Measurements from ENCODE around the gene ADAMTS1. TPM values are rescaled to one million over a fixed set of nuclear protein-coding genes. Genes with fewer than 3 reads are reported as not detected.

ADAMTS1 gene
- total and polyA plus RNA-seq, 2 donors (not counting 3 experiments of a cell fraction or from before 2014, with no cell fraction given), result 15.4 to 16.3 TPM

Other genes with a start within 250 kb of the ADAMTS1 start
- not detected in 2 replicates for gene ADAMTS5, start 121.7 kb upstream of the ADAMTS1 start, total RNA-seq
- gene ADAMTS5, start 121.7 kb upstream of the ADAMTS1 start, polyA plus RNA-seq, result not detected in 2 replicates

Data from endothelial cell of umbilical vein (primary cell).